Measurements from ENCODE around the gene RPS6KB2.

- TF ChIP-seq CTCF (IDR thresholded peaks at IDR 0.05) (no peak), POLR2AphosphoS5 (IDR thresholded peaks at IDR 0.05) (no peak), EP300 (IDR thresholded peaks at IDR 0.05) (no peak)
These were observed 15.7 kb upstream of the RPS6KB2 start for GRCh38 chr11:67412495-67413179.
